Measurements from ENCODE around the gene TNXB. TPM values are rescaled to one million over a fixed set of nuclear protein-coding genes. Genes with fewer than 3 reads are reported as not detected.
A peak's percentile ranks its signal among the peaks of the same experiment; 100 is the strongest.
"Not testable (repeated sequence)": the region's sequence is repeated elsewhere in the genome, so short reads cannot be mapped to it uniquely, and the experiment has no call there.

Gene TNXB
- total RNA-seq, 1 donor from 2014 or later, result 1.9 TPM

DNA sequence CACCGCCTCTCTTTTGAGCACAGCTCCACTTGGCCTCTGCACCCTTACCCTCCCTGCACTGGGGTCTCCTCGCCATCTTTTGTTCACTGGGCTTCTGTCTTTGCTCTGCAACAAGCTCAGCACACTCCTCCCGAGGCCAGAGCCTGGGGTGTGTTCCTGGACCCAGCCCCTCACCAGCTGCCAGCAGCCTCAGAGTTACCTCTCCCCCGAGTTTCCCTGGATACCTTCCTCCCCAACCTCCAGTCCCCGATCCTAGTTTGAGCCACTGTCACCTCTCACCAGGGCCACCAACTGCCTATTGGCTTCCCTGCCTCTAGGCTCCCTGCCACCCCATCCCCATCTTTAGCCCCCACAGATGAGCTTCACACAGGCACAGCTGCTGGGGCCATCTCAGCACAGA is 58.6 kb downstream of the TNXB start:
- no peak for DNase-seq (ENCODE audit: low spot score)
- Mint-ChIP-seq H3K27ac (ENCODE audit: unreplicated experiment) (no peak overlapping the region), H3K36me3 (ENCODE audit: low read depth) (peaks cover 3% of the 10 kb centered on the region), H3K4me1 (ENCODE audit: low read depth) (peaks cover 17% of the 10 kb centered on the region), H3K27me3 (ENCODE audit: low read depth) (peaks cover 24% of the 10 kb centered on the region), H3K4me3 (ENCODE audit: unreplicated experiment) (no peak overlapping the region), H3K9me3 (ENCODE audit: low read depth) (no peaks in the 10 kb centered on the region)
- TF ChIP-seq, protein P1, sequence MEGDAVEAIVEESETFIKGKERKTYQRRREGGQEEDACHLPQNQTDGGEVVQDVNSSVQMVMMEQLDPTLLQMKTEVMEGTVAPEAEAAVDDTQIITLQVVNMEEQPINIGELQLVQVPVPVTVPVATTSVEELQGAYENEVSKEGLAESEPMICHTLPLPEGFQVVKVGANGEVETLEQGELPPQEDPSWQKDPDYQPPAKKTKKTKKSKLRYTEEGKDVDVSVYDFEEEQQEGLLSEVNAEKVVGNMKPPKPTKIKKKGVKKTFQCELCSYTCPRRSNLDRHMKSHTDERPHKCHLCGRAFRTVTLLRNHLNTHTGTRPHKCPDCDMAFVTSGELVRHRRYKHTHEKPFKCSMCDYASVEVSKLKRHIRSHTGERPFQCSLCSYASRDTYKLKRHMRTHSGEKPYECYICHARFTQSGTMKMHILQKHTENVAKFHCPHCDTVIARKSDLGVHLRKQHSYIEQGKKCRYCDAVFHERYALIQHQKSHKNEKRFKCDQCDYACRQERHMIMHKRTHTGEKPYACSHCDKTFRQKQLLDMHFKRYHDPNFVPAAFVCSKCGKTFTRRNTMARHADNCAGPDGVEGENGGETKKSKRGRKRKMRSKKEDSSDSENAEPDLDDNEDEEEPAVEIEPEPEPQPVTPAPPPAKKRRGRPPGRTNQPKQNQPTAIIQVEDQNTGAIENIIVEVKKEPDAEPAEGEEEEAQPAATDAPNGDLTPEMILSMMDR (IDR thresholded peaks at IDR 0.05), result no peak

DNA sequence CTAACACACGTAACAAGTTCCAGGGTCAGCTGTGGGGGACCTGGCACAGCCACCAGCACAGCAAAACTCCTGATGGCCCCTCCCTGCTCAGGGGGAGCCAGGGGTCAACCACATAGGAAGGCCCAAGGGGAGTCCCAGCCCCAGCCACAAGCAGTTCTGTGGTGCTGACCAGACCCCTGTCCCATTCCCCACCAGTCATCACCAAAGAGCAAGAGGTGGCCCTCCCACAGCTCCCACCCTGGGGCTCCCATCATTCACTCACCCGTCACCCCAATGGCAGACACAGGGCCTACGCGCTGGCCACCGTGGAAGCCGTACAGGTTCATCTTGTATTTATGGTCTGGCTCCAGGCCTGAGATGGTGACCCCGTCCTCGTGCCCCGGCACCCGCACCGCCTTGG is 59.4 kb downstream of the TNXB start:
- not testable (repeated sequence) for DNase-seq (ENCODE audit: low spot score); H3K27ac Mint-ChIP-seq (ENCODE audit: unreplicated experiment); H3K9me3 Mint-ChIP-seq (ENCODE audit: low read depth); H3K36me3 Mint-ChIP-seq (ENCODE audit: low read depth); H3K4me3 Mint-ChIP-seq (ENCODE audit: unreplicated experiment)
- H3K4me1 Mint-ChIP-seq (ENCODE audit: low read depth), result peaks cover 17% of the 10 kb centered on the region
- H3K27me3 Mint-ChIP-seq (ENCODE audit: low read depth), result peaks cover 18% of the 10 kb centered on the region

DNA sequence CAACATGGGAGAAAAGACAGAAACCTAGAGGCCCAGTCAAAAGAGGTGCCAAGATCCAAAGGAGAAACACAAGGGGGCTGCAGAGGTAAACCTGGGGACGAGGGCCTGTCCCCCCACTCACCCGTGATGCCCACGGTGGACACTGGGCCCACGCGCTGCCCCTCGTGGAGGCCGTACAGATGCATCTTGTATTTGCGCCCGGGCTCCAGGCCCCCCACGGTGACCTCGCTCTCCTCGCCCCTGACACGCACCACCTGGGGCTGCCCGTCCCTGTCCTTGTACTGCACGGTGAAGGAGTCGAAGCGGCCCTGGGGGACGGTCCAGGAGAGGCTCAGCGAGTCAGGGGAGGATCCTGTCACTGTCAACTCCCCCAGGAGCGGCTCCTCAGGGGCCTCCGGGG is 60.0 kb downstream of the TNXB start:
- Mint-ChIP-seq H3K27me3 (ENCODE audit: low read depth) (peaks cover 12% of the 10 kb centered on the region), H3K4me1 (ENCODE audit: low read depth) (peaks cover 17% of the 10 kb centered on the region)
- not testable (repeated sequence) for H3K36me3 Mint-ChIP-seq (ENCODE audit: low read depth); H3K4me3 Mint-ChIP-seq (ENCODE audit: unreplicated experiment); H3K27ac Mint-ChIP-seq (ENCODE audit: unreplicated experiment); H3K9me3 Mint-ChIP-seq (ENCODE audit: low read depth); DNase-seq (ENCODE audit: low spot score)

DNA sequence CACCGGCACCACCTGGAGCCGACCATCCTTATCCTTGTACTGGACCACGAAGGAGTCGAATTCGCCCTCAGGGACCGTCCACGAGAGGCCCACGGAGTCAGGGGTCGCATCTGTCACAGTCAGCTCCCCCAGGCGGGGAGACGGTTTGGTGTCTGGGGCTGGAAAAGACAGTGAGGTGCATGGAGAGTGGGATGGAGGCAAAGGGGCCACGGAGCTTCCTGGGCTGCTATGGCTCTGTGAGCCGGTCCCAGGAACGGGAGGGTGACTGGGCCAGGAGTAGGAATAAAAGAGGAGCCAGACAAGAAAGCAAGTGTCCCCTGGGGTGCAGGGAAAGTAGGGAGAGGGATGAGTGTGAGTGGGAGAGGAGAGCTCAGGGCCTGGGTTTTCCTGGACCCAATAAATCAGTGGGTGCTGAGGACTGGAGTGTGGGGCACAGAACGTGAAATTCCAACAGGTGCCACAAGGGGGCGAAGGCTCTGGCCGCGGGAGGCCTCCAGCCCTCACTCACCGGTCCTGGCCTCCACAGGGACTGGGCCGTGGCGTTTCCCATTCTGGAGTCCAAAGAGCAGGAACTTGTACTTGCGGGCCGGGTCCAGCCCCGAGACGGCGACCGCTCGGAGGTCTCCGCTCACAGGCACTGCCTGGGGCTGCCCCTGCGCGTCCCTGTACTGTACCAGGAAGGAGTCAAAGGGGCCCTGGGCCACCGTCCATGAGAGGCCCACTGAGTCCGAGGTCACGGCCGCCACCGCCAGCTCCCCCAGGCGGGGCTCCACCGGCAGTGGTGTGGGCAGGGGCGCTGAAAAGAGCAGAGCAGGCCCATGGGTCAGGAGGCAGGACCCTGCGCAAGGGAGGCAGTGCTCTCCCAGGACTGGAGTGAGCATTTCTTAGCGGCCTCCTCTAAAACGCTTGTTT is 61.0 kb downstream of the TNXB start:
- no peak for DNase-seq (ENCODE audit: low spot score)
- TF ChIP-seq, protein P1 (IDR thresholded peaks at IDR 0.05), result peak; percentile 89
- H3K9me3 Mint-ChIP-seq (ENCODE audit: low read depth), result no peaks in the 10 kb centered on the region
- H3K27ac Mint-ChIP-seq (ENCODE audit: unreplicated experiment), result no peak overlapping the region
- H3K4me3 Mint-ChIP-seq (ENCODE audit: unreplicated experiment), result no peak overlapping the region
- no peaks in the 10 kb centered on the region for H3K36me3 Mint-ChIP-seq (ENCODE audit: low read depth)
- H3K4me1 Mint-ChIP-seq (ENCODE audit: low read depth), result peaks cover 17% of the 10 kb centered on the region
- peaks cover 9% of the 10 kb centered on the region for H3K27me3 Mint-ChIP-seq (ENCODE audit: low read depth)

DNA sequence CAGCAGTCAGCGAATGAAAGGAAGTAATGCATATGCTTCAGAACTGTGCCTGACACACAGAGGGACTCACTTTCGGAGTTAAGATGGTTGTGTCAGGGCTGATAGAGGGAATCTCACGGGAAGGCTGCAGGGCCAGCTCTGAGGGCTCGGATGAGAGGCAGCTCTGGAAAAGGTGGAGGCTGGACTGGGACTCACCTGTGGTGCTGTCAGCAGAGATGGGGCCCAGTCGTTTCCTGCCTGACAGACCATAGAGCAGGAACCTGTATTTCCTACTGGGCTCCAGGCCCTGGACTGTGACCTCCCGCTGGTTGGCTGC is 61.6 kb downstream of the TNXB start:
- H3K4me1 Mint-ChIP-seq (ENCODE audit: low read depth), result peaks cover 17% of the 10 kb centered on the region
- TF ChIP-seq, protein P1 (IDR thresholded peaks at IDR 0.05), result no peak
- no peak for DNase-seq (ENCODE audit: low spot score)
- H3K27me3 Mint-ChIP-seq (ENCODE audit: low read depth), result peaks cover 9% of the 10 kb centered on the region
- H3K27ac Mint-ChIP-seq (ENCODE audit: unreplicated experiment), result peak overlapping the region; percentile 36
- H3K9me3 Mint-ChIP-seq (ENCODE audit: low read depth), result no peaks in the 10 kb centered on the region
- no peaks in the 10 kb centered on the region for H3K36me3 Mint-ChIP-seq (ENCODE audit: low read depth)
- no peak overlapping the region for H3K4me3 Mint-ChIP-seq (ENCODE audit: unreplicated experiment)

DNA sequence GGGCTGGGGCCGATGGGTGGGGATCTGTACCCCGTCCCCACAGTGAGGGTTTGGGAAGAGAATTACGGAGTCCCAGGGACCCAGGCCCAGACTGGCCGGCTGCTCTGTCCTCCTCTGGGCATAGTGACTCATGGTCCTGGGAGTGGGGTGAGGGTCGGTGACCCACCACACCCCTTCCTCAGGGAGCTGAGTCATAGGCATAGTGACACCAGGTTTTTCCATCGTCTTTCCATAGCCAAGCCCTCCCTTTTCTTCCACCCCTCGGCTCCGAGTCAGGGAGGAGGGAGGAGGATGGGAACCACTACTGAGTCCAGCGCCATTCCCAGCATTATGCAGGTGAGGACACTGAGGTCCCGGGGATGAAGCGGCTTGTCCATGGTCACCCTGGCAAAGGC is 62.1 kb downstream of the TNXB start:
- H3K36me3 Mint-ChIP-seq (ENCODE audit: low read depth), result no peaks in the 10 kb centered on the region
- H3K4me1 Mint-ChIP-seq (ENCODE audit: low read depth), result peaks cover 17% of the 10 kb centered on the region
- no peak for DNase-seq (ENCODE audit: low spot score)
- peak overlapping the region; percentile 36 for H3K27ac Mint-ChIP-seq (ENCODE audit: unreplicated experiment)
- H3K27me3 Mint-ChIP-seq (ENCODE audit: low read depth), result peaks cover 9% of the 10 kb centered on the region
- TF ChIP-seq, protein P1 (IDR thresholded peaks at IDR 0.05), result peak; percentile 15
- no peak overlapping the region for H3K4me3 Mint-ChIP-seq (ENCODE audit: unreplicated experiment)
- no peaks in the 10 kb centered on the region for H3K9me3 Mint-ChIP-seq (ENCODE audit: low read depth)

All from chondrocyte (in vitro differentiated cells).